Measurements from ENCODE around the gene MED27. TPM values are rescaled to one million over a fixed set of nuclear protein-coding genes. Genes with fewer than 3 reads are reported as not detected.

MED27 gene
- total and polyA plus RNA-seq, 10 of the 15 experiments (the other 5 are each of a cell fraction or from before 2014, with no cell fraction given): 20.3 to 50.3 (median 35.5) TPM

DNA sequence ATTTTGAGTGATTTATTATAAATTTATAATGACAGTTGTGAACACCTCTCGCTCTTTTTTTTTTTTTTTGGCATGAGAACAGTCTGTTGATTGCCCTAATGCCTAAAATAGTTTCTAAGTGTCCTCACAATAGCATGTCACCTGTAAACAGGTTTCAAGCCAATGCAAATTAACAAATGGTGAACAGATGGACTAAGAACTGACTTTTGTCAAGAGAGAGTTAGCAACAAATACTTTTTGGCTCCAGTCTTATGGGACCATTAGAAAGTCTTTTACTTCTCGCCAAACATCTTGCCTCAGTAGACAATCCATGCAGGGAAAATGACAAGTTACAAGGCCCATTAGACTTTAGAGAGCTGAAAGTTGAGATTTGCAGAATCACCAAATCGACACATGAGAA is 67.8 kb downstream of the MED27 start:
- Histone ChIP-seq H2AFZ (ENCODE audit: control insufficient read depth, low read depth, low read length) (no peak overlapping the region), H3K4me2 (ENCODE audit: control insufficient read depth, insufficient read depth) (no peak overlapping the region), H3K27me3 (replicated peaks in 1 of 2; ENCODE audit: control insufficient read depth in 2 of 2, insufficient read depth in 2 of 2, low read length in 1 of 2) (no peaks in the 10 kb centered on the region), H3K4me3 (no peak overlapping the region), H3K9ac (ENCODE audit: control insufficient read depth, insufficient read depth, low read length) (no peak overlapping the region), H4K20me1 (ENCODE audit: control insufficient read depth, insufficient read depth) (peaks cover 2% of the 10 kb centered on the region; the same call in 1 of the 2 replicates), H3K79me2 (ENCODE audit: control insufficient read depth, insufficient read depth, low read length) (no peaks in the 10 kb centered on the region), H3K36me3 (ENCODE audit: control insufficient read depth in 2 of 2, insufficient read depth in 2 of 2, low read length in 1 of 2) (no peaks in the 10 kb centered on the region; a peak in 2 of 4 replicates), H3K27ac (ENCODE audit: control insufficient read depth, insufficient read depth) (no peak overlapping the region), H3K4me1 (ENCODE audit: control insufficient read depth, insufficient read depth, low read length) (peaks cover 6% of the 10 kb centered on the region), H3K9me3 (replicated peaks; ENCODE audit: control insufficient read depth, insufficient read depth, low read length) (no peaks in the 10 kb centered on the region)
- SMC1A ChIA-PET (ENCODE audit: uncharacterized antibody, unreplicated experiment): interaction anchor here (2.3 kb wide), 1 partner anchor 10 kb away, joined by 5 read pairs; no protein-coding TSS in a partner anchor
- WGBS (ENCODE audit: insufficient coverage, insufficient replicate concordance, low lambda C conversion rate, missing lambda C conversion rate): 100% methylated on average over 3 of the region's 3 CpGs
- no TSS peak for BruUV-seq (replicated peaks)
- FAIRE-seq (no peak), DNase-seq (ENCODE audit: low read depth, low spot score) (no peak), ATAC-seq (no peak)
- TF ChIP-seq NBN (IDR thresholded peaks at IDR 0.05): no peak
- TF ChIP-seq POLR2AphosphoS2 (IDR thresholded peaks at IDR 0.05; ENCODE audit: low read depth, low read length): no peak
- TF ChIP-seq CBX3 (IDR thresholded peaks at IDR 0.05; ENCODE audit: borderline replicate concordance, low read depth): no peak
- no peak for TF ChIP-seq ELK1 (IDR thresholded peaks at IDR 0.05; ENCODE audit: low read depth, low read length)
- no peak for TF ChIP-seq TAF1 (IDR thresholded peaks at IDR 0.05; ENCODE audit: borderline replicate concordance, low read depth, low read length)
- no peak for TF ChIP-seq SIN3A (IDR thresholded peaks at IDR 0.05; ENCODE audit: low read depth, low read length)
- TF ChIP-seq NR2C1 (IDR thresholded peaks at IDR 0.05): no peak
- no peak for TF ChIP-seq NFIC (IDR thresholded peaks at IDR 0.05; ENCODE audit: low read depth, low read length)
- TF ChIP-seq SP1 (IDR thresholded peaks at IDR 0.05; ENCODE audit: low read depth, low read length): no peak
- TF ChIP-seq MXI1 (IDR thresholded peaks at IDR 0.05; ENCODE audit: low read depth, low read length): no peak
- intact Hi-C loops (cut with micrococcal nuclease; ENCODE audit: unreplicated experiment): no loop called here
- in situ Hi-C loops (cut with MboI): no loop called here
- POLR2A ChIA-PET: no interaction called here
- RAD21 ChIA-PET (ENCODE audit: unreplicated experiment): no interaction called here
- CTCF ChIA-PET: interaction anchor here (1.5 kb wide), 1 partner anchor 9 kb away, joined by 4 read pairs; no protein-coding TSS in a partner anchor
